Measurements from ENCODE around the gene BIN2. TPM values are rescaled to one million over a fixed set of nuclear protein-coding genes. Genes with fewer than 3 reads are reported as not detected.

Gene BIN2
- total and polyA plus RNA-seq, 2 of the 4 experiments (the other 2 are of a cell fraction), result not detected

- ATAC-seq (ENCODE audit: low read depth) (no peak), DNase-seq (no peak)
- H3K14ac ChIP-seq (replicated peaks; ENCODE audit: low read depth, low read length), result no peak overlapping the region
- peaks cover 0 to 8% of the 10 kb centered on the region in 2 experiments; a peak in 1 of 4 replicates for H3K79me1 ChIP-seq (ENCODE audit: low read depth in 1 of 2, low read length in 2 of 2)
- 93% methylated on average over 9 of the region's 10 CpGs; no CpG with 5 or more reads in 1 of the 2 experiments for WGBS, 2 experiments (ENCODE audit: extremely low coverage in 2 of 2, insufficient read length in 1 of 2)
- POLR2A ChIA-PET (ENCODE audit: unreplicated experiment), result interaction anchor here (0.5 kb wide), 1 partner anchor 282 kb away, joined by 3 read pairs; the partner anchor contains the start of gene CSRNP2
- no peak overlapping the region for H3K56ac ChIP-seq (ENCODE audit: extremely low read depth, insufficient read depth, low read length)
- BruUV-seq (replicated peaks), result no TSS peak
- H3K36me3 ChIP-seq (ENCODE audit: control insufficient read depth, insufficient read depth, low read length), result no peaks in the 10 kb centered on the region
- H3K27me3 ChIP-seq (ENCODE audit: control insufficient read depth, insufficient read depth, low read length), result peaks cover 3% of the 10 kb centered on the region; the same call in 1 of the 2 replicates
- H3K4me2 ChIP-seq (ENCODE audit: low read depth, low read length), result no peak overlapping the region
- H4K8ac ChIP-seq (ENCODE audit: low read depth in 2 of 2, low read length in 2 of 2), result no peak overlapping the region
- H4K91ac ChIP-seq (ENCODE audit: insufficient read depth, low read depth, low read length), result no peak overlapping the region
- no peak overlapping the region for H4K5ac ChIP-seq (ENCODE audit: low read depth, low read length)
- H3K23ac ChIP-seq (ENCODE audit: low read depth, low read length), result no peak overlapping the region
- CTCF ChIA-PET, result no interaction called here
- H2BK15ac ChIP-seq (ENCODE audit: low read depth, low read length), result no peak overlapping the region
- no peak overlapping the region for H2BK5ac ChIP-seq (ENCODE audit: low read depth, low read length, poor library complexity, severe bottlenecking)
- H3K9me1 ChIP-seq (ENCODE audit: insufficient read depth, low read length), result peaks cover 16% of the 10 kb centered on the region; the same call in 1 of the 2 replicates
- H2AFZ ChIP-seq (replicated peaks; ENCODE audit: low read length, poor library complexity), result no peak overlapping the region
- TF ChIP-seq BHLHE40 (IDR thresholded peaks at IDR 0.05; ENCODE audit: low read depth, low read length) (no peak), NFE2L2 (IDR thresholded peaks at IDR 0.05; ENCODE audit: low read depth, low read length) (no peak), RFX5 (IDR thresholded peaks at IDR 0.05; ENCODE audit: low read depth, low read length) (no peak), MAFK (IDR thresholded peaks at IDR 0.05; ENCODE audit: low read depth, low read length) (no peak), ELK1 (IDR thresholded peaks at IDR 0.05; ENCODE audit: borderline replicate concordance, low read depth, low read length) (no peak), CEBPB (IDR thresholded peaks at IDR 0.05; ENCODE audit: low read depth, low read length) (no peak), POLR2A (IDR thresholded peaks at IDR 0.05; ENCODE audit: low read depth, low read length) (no peak), USF2 (IDR thresholded peaks at IDR 0.05; ENCODE audit: low read depth, low read length) (no peak), CHD1 (IDR thresholded peaks at IDR 0.05; ENCODE audit: low read depth, low read length) (no peak)
- in situ Hi-C loops (cut with MboI; ENCODE audit: low sequenced_read_pairs), result loop anchor here (25.0 kb wide), 1 partner anchor 853 kb away; the partner anchor contains the start of gene DIP2B
- no peak overlapping the region for H2BK120ac ChIP-seq (ENCODE audit: low read depth, low read length)
- intact Hi-C loops (cut with micrococcal nuclease), result no loop called here
- peaks cover 2% of the 10 kb centered on the region for H3K4me1 ChIP-seq (ENCODE audit: control insufficient read depth, insufficient read depth, low read length)
- no peaks in the 10 kb centered on the region for H4K20me1 ChIP-seq (ENCODE audit: insufficient read depth, low read length)
- H3K18ac ChIP-seq (ENCODE audit: low read depth, low read length), result no peak overlapping the region
- H3K9me3 ChIP-seq (ENCODE audit: control insufficient read depth, insufficient read depth, low read length), result no peaks in the 10 kb centered on the region
- dilution Hi-C loops (cut with HindIII; ENCODE audit: low sequenced_read_pairs, unreplicated experiment), result no loop called here
- H3K9ac ChIP-seq (ENCODE audit: low read depth, low read length), result no peak overlapping the region
- H3K4ac ChIP-seq (ENCODE audit: low read depth, low read length), result no peak overlapping the region
- no peak overlapping the region for H2AK9ac ChIP-seq (replicated peaks; ENCODE audit: low read depth, low read length, poor library complexity)
- H2BK20ac ChIP-seq (ENCODE audit: low read depth, low read length), result no peak overlapping the region
- H3K27ac ChIP-seq (ENCODE audit: insufficient read depth, low read length), result no peak overlapping the region
- H2AK5ac ChIP-seq (ENCODE audit: low read depth, low read length), result no peak overlapping the region
- no peak overlapping the region for H3K4me3 ChIP-seq (ENCODE audit: insufficient read depth, low read depth, low read length)
These were observed 41.3 kb upstream of the BIN2 start for GRCh38 chr12:51365276-51365675.

All from IMR-90 (cell line).